Lower leg skin (tissue), 4 donors: ENCODE measurements around the gene NELL1. TPM values are rescaled to one million over a fixed set of nuclear protein-coding genes. Genes with fewer than 3 reads are reported as not detected.

ENCODE experiments used
- DNase-seq, 2 donors: peaks; one replicate each; pipeline ENCODE4 v3.0.0-alpha.2; 2019; ENCODE audit warnings: low spot score in 2 of 2
- H3K4me3 ChIP-seq: fragments of 200-600 bp; sonication (generic); 2 replicates; pipeline ENCODE4 v1.5.1; 2017; ENCODE audit warnings: mild to moderate bottlenecking, low read depth; ENCODE audit not compliant: poor library complexity, severe bottlenecking
- POLR2A ChIP-seq, 2 donors: fragments of 450-650 bp; IDR thresholded peaks; one replicate each; pipeline ENCODE4 v1.6.1; 2016 to 2017; ENCODE audit warnings: antibody characterized with exemption in 2 of 2, mild to moderate bottlenecking in 1 of 2, moderate library complexity in 1 of 2
- WGBS, 2 donors: methylation state at CpG; one replicate each; pipeline ENCODE4 v1.1.5; 2018; 5-methylcytosine and 5-hydroxymethylcytosine counted together
- intact Hi-C: fragments of 100-400 bp; cut with DNase I; formaldehyde crosslinking; loops from one replicate; pipeline ENCODE4 v1.15.0; 2023; ENCODE audit warnings: low total_unique reads
- total RNA-seq, 4 donors: library from RNA; depleted of rRNA; stranded (reverse); fragments of >200 nt; gene quantifications; one replicate each; pipeline ENCODE4 v1.1.0, GENCODE V29; 2016
- TF ChIP-seq, protein P1 (sequence below), 3 donors: fragments of 450-650 bp; IDR thresholded peaks; one replicate each; pipeline ENCODE4 v1.5.1; 2016; ENCODE audit warnings: antibody characterized with exemption in 3 of 3, mild to moderate bottlenecking in 3 of 3, moderate library complexity in 2 of 3

Gene NELL1
- total RNA-seq, 4 donors from 2014 or later, result 0.12 to 0.29 (median 0.14) TPM

DNA sequence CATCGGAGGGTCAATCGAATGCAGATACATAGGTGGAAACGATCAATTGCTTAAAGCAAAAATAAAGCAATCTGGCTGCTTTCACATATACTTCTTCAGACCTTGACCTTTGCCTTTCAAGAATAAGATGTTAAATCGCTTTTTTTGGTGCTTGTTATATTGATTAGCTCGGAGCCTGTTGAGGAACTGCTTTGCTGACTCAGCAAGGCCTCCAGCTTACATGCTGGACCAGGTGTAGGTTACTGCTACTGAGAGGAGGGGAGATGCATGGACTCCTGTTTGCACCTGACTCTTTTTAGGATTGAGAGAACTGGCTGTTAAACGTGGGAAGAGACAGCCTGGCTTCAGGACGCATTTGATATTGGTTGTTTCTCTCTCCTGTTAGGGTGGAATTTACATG, 31.3 kb upstream of the NELL1 start:
- intact Hi-C loops, result no loop called here
- H3K4me3 ChIP-seq, result no peak overlapping the region
- WGBS, 2 donors, result 64 to 69% methylated on average over 7 of the region's 7 CpGs
- DNase-seq, result no peak
- no peak for TF ChIP-seq POLR2A (IDR thresholded peaks at IDR 0.05)
- TF ChIP-seq, protein P1, sequence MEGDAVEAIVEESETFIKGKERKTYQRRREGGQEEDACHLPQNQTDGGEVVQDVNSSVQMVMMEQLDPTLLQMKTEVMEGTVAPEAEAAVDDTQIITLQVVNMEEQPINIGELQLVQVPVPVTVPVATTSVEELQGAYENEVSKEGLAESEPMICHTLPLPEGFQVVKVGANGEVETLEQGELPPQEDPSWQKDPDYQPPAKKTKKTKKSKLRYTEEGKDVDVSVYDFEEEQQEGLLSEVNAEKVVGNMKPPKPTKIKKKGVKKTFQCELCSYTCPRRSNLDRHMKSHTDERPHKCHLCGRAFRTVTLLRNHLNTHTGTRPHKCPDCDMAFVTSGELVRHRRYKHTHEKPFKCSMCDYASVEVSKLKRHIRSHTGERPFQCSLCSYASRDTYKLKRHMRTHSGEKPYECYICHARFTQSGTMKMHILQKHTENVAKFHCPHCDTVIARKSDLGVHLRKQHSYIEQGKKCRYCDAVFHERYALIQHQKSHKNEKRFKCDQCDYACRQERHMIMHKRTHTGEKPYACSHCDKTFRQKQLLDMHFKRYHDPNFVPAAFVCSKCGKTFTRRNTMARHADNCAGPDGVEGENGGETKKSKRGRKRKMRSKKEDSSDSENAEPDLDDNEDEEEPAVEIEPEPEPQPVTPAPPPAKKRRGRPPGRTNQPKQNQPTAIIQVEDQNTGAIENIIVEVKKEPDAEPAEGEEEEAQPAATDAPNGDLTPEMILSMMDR (IDR thresholded peaks at IDR 0.05), result no peak

DNA sequence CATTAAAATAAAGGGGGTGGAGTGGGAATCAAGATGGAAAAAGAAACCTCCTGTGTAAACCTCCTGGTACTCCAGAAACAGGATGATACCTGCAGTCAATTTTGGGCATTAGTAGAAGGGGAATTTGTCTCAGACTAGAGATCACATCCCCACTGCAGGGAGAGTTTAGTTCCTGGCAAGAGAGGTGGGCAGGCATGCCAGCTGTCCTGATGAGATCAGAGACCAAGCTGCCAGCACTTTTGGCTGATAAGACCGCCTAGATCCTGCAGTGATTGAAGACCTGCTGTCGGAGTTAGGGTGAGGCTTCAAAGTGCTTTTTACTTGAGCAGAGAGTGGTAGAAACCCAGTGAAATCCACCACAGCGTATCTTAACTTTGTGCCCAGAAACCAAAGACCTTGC, 29.7 kb upstream of the NELL1 start:
- 42 to 47% methylated on average over 3 of the region's 3 CpGs for WGBS, 2 donors
- H3K4me3 ChIP-seq, result no peak overlapping the region
- intact Hi-C loops, result loop anchor here (10.0 kb wide), 1 partner anchor 1665 kb away; no protein-coding TSS in a partner anchor
- peak in 1 of 2 donors; percentile 14 for DNase-seq
- TF ChIP-seq, protein P1 (IDR thresholded peaks at IDR 0.05), result no peak
- no peak for TF ChIP-seq POLR2A (IDR thresholded peaks at IDR 0.05)

DNA sequence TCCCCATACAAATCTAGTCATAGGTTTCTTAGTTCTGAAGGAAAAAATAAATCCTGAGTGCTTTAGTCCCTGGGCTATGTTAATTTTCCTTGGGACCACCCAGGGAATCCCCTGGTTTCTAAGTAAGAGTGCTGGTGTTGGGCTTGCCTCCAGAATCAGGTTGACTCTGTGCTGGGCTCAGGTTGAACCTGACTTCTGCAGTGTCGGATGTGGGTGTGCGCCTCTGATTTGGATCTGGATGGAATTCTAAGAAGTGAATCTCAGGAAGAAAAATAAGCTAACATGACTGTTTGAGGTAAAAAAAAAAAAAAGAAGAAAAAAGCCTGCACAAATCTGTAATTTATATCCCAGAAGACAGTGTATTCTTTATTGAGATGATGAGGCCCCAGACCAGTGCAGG, 29.0 kb upstream of the NELL1 start:
- TF ChIP-seq POLR2A (IDR thresholded peaks at IDR 0.05), result no peak
- TF ChIP-seq, protein P1 (IDR thresholded peaks at IDR 0.05), result no peak
- intact Hi-C loops, result loop anchor here (10.0 kb wide), 1 partner anchor 1664 kb away; no protein-coding TSS in a partner anchor
- 81 to 85% methylated on average over 2 of the region's 2 CpGs for WGBS, 2 donors

DNA sequence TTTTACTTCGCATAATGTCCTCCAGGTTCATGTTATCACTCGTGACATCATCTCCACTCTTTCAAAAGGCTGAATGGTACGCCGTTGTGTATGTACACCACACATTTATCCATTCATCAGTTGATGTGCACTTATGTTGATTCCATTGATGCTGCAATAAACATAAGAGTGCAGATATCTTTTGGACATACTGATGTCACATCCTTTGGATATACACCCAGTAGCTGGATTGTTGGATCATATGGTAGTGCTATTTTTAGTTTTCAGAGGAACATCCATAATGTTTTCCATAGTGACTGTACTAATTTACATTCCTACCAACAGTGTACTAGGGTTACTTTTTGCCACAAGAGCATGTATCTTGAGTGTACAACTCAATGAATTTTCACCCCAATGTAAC, 25.0 kb upstream of the NELL1 start:
- DNase-seq, result no peak
- 81 to 86% methylated on average over 4 of the region's 4 CpGs for WGBS, 2 donors
- intact Hi-C loops, result loop anchor here (10.0 kb wide), 1 partner anchor 1660 kb away; no protein-coding TSS in a partner anchor
- no peak overlapping the region for H3K4me3 ChIP-seq
- TF ChIP-seq POLR2A (IDR thresholded peaks at IDR 0.05), result no peak
- TF ChIP-seq, protein P1 (IDR thresholded peaks at IDR 0.05), result no peak

More for the DNA sequence above, 29.0 kb upstream of the NELL1 start:
- H3K4me3 ChIP-seq, result no peak overlapping the region
- peak in 1 of 2 donors; percentile 48 for DNase-seq

DNA sequence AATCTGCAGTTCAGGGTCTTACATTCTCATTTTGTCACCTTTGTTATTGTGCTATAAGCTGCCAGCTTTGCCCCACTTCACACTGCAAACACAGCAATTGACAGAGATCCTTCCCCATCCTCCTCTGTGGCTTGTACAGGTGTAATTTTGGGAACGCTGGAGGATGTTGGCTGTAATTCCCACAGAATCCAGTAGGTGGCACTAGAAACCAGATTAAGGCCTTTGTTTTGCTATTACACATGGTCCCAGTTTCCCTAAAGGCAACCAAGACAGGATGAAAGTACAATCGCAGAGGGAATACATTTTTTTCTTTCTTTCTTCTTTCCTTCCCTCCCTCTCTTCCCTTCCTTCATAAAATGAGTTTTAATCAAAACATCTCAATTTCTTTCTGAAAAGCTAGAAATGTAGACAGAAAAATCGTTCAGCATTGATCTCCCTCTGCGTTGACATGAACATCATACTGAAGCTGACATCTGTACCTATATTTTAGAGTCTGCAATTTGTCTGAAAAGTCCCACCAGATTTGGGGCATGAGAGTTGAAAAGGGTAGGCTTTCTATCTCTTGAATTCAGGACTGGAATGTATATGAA, 21.3 kb upstream of the NELL1 start:
- intact Hi-C loops, result loop anchor here (10.0 kb wide), 1 partner anchor 1657 kb away; no protein-coding TSS in a partner anchor
- TF ChIP-seq POLR2A (IDR thresholded peaks at IDR 0.05), result no peak
- TF ChIP-seq, protein P1 (IDR thresholded peaks at IDR 0.05), result peak in 1 of 3 donors; percentile 60
- peak; percentile 37 to 50 for DNase-seq
- WGBS, 2 donors, result 32 to 41% methylated on average over 4 of the region's 4 CpGs
- H3K4me3 ChIP-seq, result no peak overlapping the region
